HepG2 (cell line): ENCODE measurements around the gene CD68. TPM values are rescaled to one million over a fixed set of nuclear protein-coding genes. Genes with fewer than 3 reads are reported as not detected.

Experiments
- AKNA ChIP-seq: sonication (generic); formaldehyde crosslinking; IDR thresholded peaks from 2 replicates; pipeline ENCODE4 v1.4.0; 2020; ENCODE audit warnings: missing genetic modification reagents, borderline replicate concordance
- HOXA5 ChIP-seq: sonication (generic); formaldehyde crosslinking; IDR thresholded peaks from 2 replicates; pipeline ENCODE4 v1.4.0; 2020; ENCODE audit warnings: missing genetic modification reagents
- PHF8 ChIP-seq: sonication (generic); formaldehyde crosslinking; IDR thresholded peaks from 2 replicates; pipeline ENCODE4 v1.5.0; 2020; ENCODE audit warnings: missing genetic modification reagents
- SNAPC2 ChIP-seq: sonication (generic); formaldehyde crosslinking; IDR thresholded peaks from 2 replicates; pipeline ENCODE4 v1.8.1; 2022; ENCODE audit warnings: mild to moderate bottlenecking, missing genetic modification reagents
- TEF ChIP-seq: sonication (generic); formaldehyde crosslinking; IDR thresholded peaks from 2 replicates; pipeline ENCODE4 v1.5.0; 2020; ENCODE audit warnings: missing genetic modification reagents
- TRIM24 ChIP-seq: sonication (generic); formaldehyde crosslinking; IDR thresholded peaks from 2 replicates; pipeline ENCODE4 v1.8.0; 2022; ENCODE audit warnings: mild to moderate bottlenecking, missing genetic modification reagents
- ZBED4 ChIP-seq: sonication (generic); formaldehyde crosslinking; IDR thresholded peaks from 2 replicates; pipeline ENCODE4 v1.4.0; 2020; ENCODE audit warnings: missing genetic modification reagents, borderline replicate concordance
- ZBTB2 ChIP-seq: sonication (generic); formaldehyde crosslinking; IDR thresholded peaks from 2 replicates; pipeline ENCODE4 v1.8.0; 2022; ENCODE audit warnings: low read depth, missing genetic modification reagents
- ZKSCAN1 ChIP-seq: fragments of 150-350 bp; IDR thresholded peaks from 2 replicates; pipeline ENCODE4 v1.6.1; 2014; ENCODE audit warnings: low read length
- ZNF281 ChIP-seq: sonication (generic); formaldehyde crosslinking; IDR thresholded peaks from 2 replicates; pipeline ENCODE4 v1.4.0; 2020; ENCODE audit warnings: missing genetic modification reagents, borderline replicate concordance
- ZNF616 ChIP-seq: sonication (generic); formaldehyde crosslinking; IDR thresholded peaks from 2 replicates; pipeline ENCODE4 v1.5.0; 2020; ENCODE audit warnings: low read depth, mild to moderate bottlenecking, missing genetic modification reagents
- ZNF891 ChIP-seq: sonication (generic); formaldehyde crosslinking; IDR thresholded peaks from 2 replicates; pipeline ENCODE4 v1.5.0; 2020; ENCODE audit warnings: mild to moderate bottlenecking, missing genetic modification reagents
- ZZZ3 ChIP-seq: sonication (generic); formaldehyde crosslinking; IDR thresholded peaks from 2 replicates; pipeline ENCODE4 v1.4.0; 2020; ENCODE audit warnings: missing genetic modification reagents, mild to moderate bottlenecking, borderline replicate concordance
- polyA plus RNA-seq, 8 experiments: library from polyadenylated mRNA; depleted of rRNA in 3 of 8; stranded (reverse) in 7 of 8; unstranded in 1 of 8; fragments of >200 nt; fragmentation: Illumina TruSeq in 4 of 8; extraction: Trizol in 4 of 8; gene quantifications; 2 replicates each; pipeline versions ENCODE4 v1.2.1 to v1.2.3, GENCODE V29; 2011 to 2016; ENCODE audit warnings: low read depth in 4 of 8, missing spikeins in 1 of 8, mixed read lengths in 1 of 8; ENCODE audit not compliant: insufficient read depth in 1 of 8
- total RNA-seq, 5 experiments: library from RNA; depleted of rRNA; stranded (reverse); fragments of >200 nt; fragmentation: Illumina TruSeq; extraction: Trizol; gene quantifications; 2 replicates each; pipeline ENCODE4 v1.2.3, GENCODE V29; 2016; ENCODE audit warnings: low read depth in 1 of 5

The CD68 gene
- total and polyA plus RNA-seq, 2 of the 13 experiments (the other 11 are each of a cell fraction or from before 2014, with no cell fraction given) = 10.3 to 104 TPM

GRCh38 chr17:7573324-7574080 lies 5.9 kb upstream of the CD68 start (continued):
- TF ChIP-seq AKNA (no peak), ZNF616 (CRISPR knock-in tag) (no peak), SNAPC2 (CRISPR knock-in tag) (no peak), PHF8 (CRISPR knock-in tag) (peak; percentile 5), TEF (no peak), ZNF281 (CRISPR knock-in tag) (peak; percentile 99), ZZZ3 (CRISPR knock-in tag) (no peak), TRIM24 (CRISPR knock-in tag) (no peak), ZBED4 (CRISPR knock-in tag) (peak; percentile 40; the same call in 1 of the 2 replicates), ZKSCAN1 (no peak), ZBTB2 (CRISPR knock-in tag) (no peak), HOXA5 (CRISPR knock-in tag) (peak; percentile 57; the same call in 1 of the 2 replicates), ZNF891 (CRISPR knock-in tag) (no peak; the same call in 1 of the 2 replicates)
